Measurements from ENCODE around the gene PSMA2. TPM values are rescaled to one million over a fixed set of nuclear protein-coding genes. Genes with fewer than 3 reads are reported as not detected.

The PSMA2 gene
- total and polyA plus RNA-seq, 4 donors, result 24.8 to 221 (median 73.8) TPM

GRCh38 chr7:42902331-42902730 lies 29.6 kb downstream of the PSMA2 start:
- H3K4me3 ChIP-seq (ENCODE audit: low read depth in 1 of 3, low read length in 3 of 3), result no peak overlapping the region
- no peak overlapping the region for H3K27ac ChIP-seq (ENCODE audit: low read depth in 1 of 2, low read length in 2 of 2)
- TF ChIP-seq REST (IDR thresholded peaks at IDR 0.05) (no peak), JUND (IDR thresholded peaks at IDR 0.05) (no peak), HNF4G (IDR thresholded peaks at IDR 0.05) (no peak), CTCF (IDR thresholded peaks at IDR 0.05; ENCODE audit: low read depth, low read length, missing input control) (no peak), MAX (IDR thresholded peaks at IDR 0.05) (no peak), SP1 (IDR thresholded peaks at IDR 0.05) (no peak), RXRA (IDR thresholded peaks at IDR 0.05) (no peak), ATF3 (IDR thresholded peaks at IDR 0.05) (no peak), NR2F2 (IDR thresholded peaks at IDR 0.05) (no peak), HNF4A (conservative IDR thresholded peaks at IDR 0.05) (no peak), FOXA1 (IDR thresholded peaks at IDR 0.05) (no peak), YY1 (IDR thresholded peaks at IDR 0.05) (no peak), GABPA (IDR thresholded peaks at IDR 0.05 in 1 of 2, conservative IDR thresholded peaks at IDR 0.05 in 1 of 2) (no peak), FOXA2 (IDR thresholded peaks at IDR 0.05) (no peak), RAD21 (IDR thresholded peaks at IDR 0.05) (no peak), EGR1 (IDR thresholded peaks at IDR 0.05; ENCODE audit: low read depth in 2 of 2) (no peak), ZBTB33 (IDR thresholded peaks at IDR 0.05) (no peak), TAF1 (conservative IDR thresholded peaks at IDR 0.05) (no peak)
- peaks cover 0 to 10% (median under 1%) of the 10 kb centered on the region in 4 donors for H3K9me3 ChIP-seq (ENCODE audit: control insufficient read depth in 4 of 4, low read length in 3 of 4)
- H3K9ac ChIP-seq (ENCODE audit: low read depth in 1 of 2, low read length in 2 of 2), result no peak overlapping the region
- H3K36me3 ChIP-seq (ENCODE audit: control insufficient read depth in 4 of 4, insufficient read depth in 3 of 4, low read depth in 1 of 4, low read length in 3 of 4), result no peaks in the 10 kb centered on the region
- H3K4me1 ChIP-seq (ENCODE audit: control insufficient read depth in 4 of 4, insufficient read depth in 4 of 4, low read length in 3 of 4), result peaks cover 0 to 4% (median under 1%) of the 10 kb centered on the region in 4 donors
- no peaks in the 10 kb centered on the region for H3K27me3 ChIP-seq (ENCODE audit: control insufficient read depth in 4 of 4, insufficient read depth in 4 of 4, low read length in 3 of 4)
- DNase-seq (ENCODE audit: low spot score), result no peak
- 72% methylated on average over 3 of the region's 3 CpGs for WGBS
